ENCODE measurements around the gene CNTNAP5. TPM values are rescaled to one million over a fixed set of nuclear protein-coding genes. Genes with fewer than 3 reads are reported as not detected.

The CNTNAP5 gene
- total and polyA plus RNA-seq, 4 donors: not detected

DNA sequence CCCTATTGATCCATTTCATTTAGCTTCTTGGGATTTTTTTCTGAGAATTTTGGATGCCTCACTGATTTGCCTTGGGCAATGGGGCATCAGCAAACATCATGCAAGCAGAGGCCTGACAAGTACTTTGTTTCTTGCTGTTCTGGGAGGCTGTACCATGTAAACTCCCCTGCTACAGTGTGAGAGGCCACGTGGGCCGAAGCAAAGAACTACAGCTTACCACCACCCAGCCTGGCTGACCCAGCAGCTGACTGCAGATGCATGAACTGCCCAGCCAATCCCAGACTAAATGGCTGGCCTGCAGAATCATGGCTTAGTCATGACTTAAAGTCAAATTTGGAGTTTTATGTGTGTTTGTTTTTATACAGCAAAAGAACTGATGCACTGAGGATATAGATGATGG, 579.9 kb downstream of the CNTNAP5 start:
- Histone ChIP-seq H3K9me3 (ENCODE audit: control insufficient read depth in 4 of 4, low read length in 3 of 4) (no peaks in the 10 kb centered on the region), H3K36me3 (ENCODE audit: control insufficient read depth in 4 of 4, insufficient read depth in 3 of 4, low read depth in 1 of 4, low read length in 3 of 4) (no peaks in the 10 kb centered on the region), H3K27me3 (ENCODE audit: control insufficient read depth in 4 of 4, insufficient read depth in 4 of 4, low read length in 3 of 4) (no peaks in the 10 kb centered on the region), H3K27ac (ENCODE audit: low read depth in 1 of 2, low read length in 2 of 2) (no peak overlapping the region), H3K9ac (ENCODE audit: low read depth in 1 of 2, low read length in 2 of 2) (no peak overlapping the region), H3K4me3 (ENCODE audit: low read depth in 1 of 3, low read length in 3 of 3) (no peak overlapping the region), H3K4me1 (ENCODE audit: control insufficient read depth in 4 of 4, insufficient read depth in 4 of 4, low read length in 3 of 4) (no peaks in the 10 kb centered on the region)
- TF ChIP-seq, protein P1, sequence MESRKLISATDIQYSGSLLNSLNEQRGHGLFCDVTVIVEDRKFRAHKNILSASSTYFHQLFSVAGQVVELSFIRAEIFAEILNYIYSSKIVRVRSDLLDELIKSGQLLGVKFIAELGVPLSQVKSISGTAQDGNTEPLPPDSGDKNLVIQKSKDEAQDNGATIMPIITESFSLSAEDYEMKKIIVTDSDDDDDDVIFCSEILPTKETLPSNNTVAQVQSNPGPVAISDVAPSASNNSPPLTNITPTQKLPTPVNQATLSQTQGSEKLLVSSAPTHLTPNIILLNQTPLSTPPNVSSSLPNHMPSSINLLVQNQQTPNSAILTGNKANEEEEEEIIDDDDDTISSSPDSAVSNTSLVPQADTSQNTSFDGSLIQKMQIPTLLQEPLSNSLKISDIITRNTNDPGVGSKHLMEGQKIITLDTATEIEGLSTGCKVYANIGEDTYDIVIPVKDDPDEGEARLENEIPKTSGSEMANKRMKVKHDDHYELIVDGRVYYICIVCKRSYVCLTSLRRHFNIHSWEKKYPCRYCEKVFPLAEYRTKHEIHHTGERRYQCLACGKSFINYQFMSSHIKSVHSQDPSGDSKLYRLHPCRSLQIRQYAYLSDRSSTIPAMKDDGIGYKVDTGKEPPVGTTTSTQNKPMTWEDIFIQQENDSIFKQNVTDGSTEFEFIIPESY (IDR thresholded peaks at IDR 0.05): no peak
- TF ChIP-seq YY1 (IDR thresholded peaks at IDR 0.05): no peak
- TF ChIP-seq FOXA1 (IDR thresholded peaks at IDR 0.05): no peak
- TF ChIP-seq GABPA (IDR thresholded peaks at IDR 0.05 in 1 of 2, conservative IDR thresholded peaks at IDR 0.05 in 1 of 2): no peak
- TF ChIP-seq, protein P2, sequence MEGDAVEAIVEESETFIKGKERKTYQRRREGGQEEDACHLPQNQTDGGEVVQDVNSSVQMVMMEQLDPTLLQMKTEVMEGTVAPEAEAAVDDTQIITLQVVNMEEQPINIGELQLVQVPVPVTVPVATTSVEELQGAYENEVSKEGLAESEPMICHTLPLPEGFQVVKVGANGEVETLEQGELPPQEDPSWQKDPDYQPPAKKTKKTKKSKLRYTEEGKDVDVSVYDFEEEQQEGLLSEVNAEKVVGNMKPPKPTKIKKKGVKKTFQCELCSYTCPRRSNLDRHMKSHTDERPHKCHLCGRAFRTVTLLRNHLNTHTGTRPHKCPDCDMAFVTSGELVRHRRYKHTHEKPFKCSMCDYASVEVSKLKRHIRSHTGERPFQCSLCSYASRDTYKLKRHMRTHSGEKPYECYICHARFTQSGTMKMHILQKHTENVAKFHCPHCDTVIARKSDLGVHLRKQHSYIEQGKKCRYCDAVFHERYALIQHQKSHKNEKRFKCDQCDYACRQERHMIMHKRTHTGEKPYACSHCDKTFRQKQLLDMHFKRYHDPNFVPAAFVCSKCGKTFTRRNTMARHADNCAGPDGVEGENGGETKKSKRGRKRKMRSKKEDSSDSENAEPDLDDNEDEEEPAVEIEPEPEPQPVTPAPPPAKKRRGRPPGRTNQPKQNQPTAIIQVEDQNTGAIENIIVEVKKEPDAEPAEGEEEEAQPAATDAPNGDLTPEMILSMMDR (IDR thresholded peaks at IDR 0.05; ENCODE audit: low read depth, low read length, missing input control): no peak
- no peak for TF ChIP-seq JUND (IDR thresholded peaks at IDR 0.05)
- no peak for TF ChIP-seq HNF4A (conservative IDR thresholded peaks at IDR 0.05)
- TF ChIP-seq, protein P3, sequence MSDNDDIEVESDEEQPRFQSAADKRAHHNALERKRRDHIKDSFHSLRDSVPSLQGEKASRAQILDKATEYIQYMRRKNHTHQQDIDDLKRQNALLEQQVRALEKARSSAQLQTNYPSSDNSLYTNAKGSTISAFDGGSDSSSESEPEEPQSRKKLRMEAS (IDR thresholded peaks at IDR 0.05): no peak
- no peak for TF ChIP-seq FOXA2 (IDR thresholded peaks at IDR 0.05)
- no peak for TF ChIP-seq EGR1 (IDR thresholded peaks at IDR 0.05; ENCODE audit: low read depth in 2 of 2)
- TF ChIP-seq, protein P4, sequence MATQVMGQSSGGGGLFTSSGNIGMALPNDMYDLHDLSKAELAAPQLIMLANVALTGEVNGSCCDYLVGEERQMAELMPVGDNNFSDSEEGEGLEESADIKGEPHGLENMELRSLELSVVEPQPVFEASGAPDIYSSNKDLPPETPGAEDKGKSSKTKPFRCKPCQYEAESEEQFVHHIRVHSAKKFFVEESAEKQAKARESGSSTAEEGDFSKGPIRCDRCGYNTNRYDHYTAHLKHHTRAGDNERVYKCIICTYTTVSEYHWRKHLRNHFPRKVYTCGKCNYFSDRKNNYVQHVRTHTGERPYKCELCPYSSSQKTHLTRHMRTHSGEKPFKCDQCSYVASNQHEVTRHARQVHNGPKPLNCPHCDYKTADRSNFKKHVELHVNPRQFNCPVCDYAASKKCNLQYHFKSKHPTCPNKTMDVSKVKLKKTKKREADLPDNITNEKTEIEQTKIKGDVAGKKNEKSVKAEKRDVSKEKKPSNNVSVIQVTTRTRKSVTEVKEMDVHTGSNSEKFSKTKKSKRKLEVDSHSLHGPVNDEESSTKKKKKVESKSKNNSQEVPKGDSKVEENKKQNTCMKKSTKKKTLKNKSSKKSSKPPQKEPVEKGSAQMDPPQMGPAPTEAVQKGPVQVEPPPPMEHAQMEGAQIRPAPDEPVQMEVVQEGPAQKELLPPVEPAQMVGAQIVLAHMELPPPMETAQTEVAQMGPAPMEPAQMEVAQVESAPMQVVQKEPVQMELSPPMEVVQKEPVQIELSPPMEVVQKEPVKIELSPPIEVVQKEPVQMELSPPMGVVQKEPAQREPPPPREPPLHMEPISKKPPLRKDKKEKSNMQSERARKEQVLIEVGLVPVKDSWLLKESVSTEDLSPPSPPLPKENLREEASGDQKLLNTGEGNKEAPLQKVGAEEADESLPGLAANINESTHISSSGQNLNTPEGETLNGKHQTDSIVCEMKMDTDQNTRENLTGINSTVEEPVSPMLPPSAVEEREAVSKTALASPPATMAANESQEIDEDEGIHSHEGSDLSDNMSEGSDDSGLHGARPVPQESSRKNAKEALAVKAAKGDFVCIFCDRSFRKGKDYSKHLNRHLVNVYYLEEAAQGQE (IDR thresholded peaks at IDR 0.05): no peak
- TF ChIP-seq RAD21 (IDR thresholded peaks at IDR 0.05): no peak
- WGBS: 79% methylated on average over 2 of the region's 2 CpGs
- no peak for DNase-seq (ENCODE audit: low spot score)

DNA sequence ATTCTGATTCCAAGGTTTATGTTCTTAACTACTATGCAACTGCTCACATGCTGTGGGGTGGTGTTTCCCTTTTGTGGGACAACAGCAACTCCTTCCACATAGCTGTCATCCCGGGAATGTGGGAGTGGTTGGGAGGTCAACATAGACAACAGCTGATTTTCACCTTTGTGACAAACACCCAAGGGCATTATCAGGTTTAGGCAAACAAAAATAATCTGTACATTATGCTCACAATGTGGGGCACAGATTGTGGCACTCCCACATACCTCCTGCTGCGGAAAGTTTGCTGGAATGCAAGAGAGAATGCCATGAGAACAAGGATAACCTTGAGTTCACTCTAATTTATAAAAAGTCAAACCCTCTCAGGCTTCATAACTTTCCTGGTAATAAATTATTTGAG, 582.6 kb downstream of the CNTNAP5 start:
- H3K4me3 ChIP-seq (ENCODE audit: low read depth in 1 of 3, low read length in 3 of 3): no peak overlapping the region
- no peak overlapping the region for H3K9ac ChIP-seq (ENCODE audit: low read depth in 1 of 2, low read length in 2 of 2)
- no peak overlapping the region for H3K27ac ChIP-seq (ENCODE audit: low read depth in 1 of 2, low read length in 2 of 2)
- H3K36me3 ChIP-seq (ENCODE audit: control insufficient read depth in 4 of 4, insufficient read depth in 3 of 4, low read depth in 1 of 4, low read length in 3 of 4): no peaks in the 10 kb centered on the region
- DNase-seq (ENCODE audit: low spot score): no peak
- H3K27me3 ChIP-seq (ENCODE audit: control insufficient read depth in 4 of 4, insufficient read depth in 4 of 4, low read length in 3 of 4): no peaks in the 10 kb centered on the region
- no peaks in the 10 kb centered on the region for H3K4me1 ChIP-seq (ENCODE audit: control insufficient read depth in 4 of 4, insufficient read depth in 4 of 4, low read length in 3 of 4)
- H3K9me3 ChIP-seq (ENCODE audit: control insufficient read depth in 4 of 4, low read length in 3 of 4): no peaks in the 10 kb centered on the region
- WGBS: 58% methylated on average over 2 of the region's 2 CpGs
- TF ChIP-seq, protein P4 (IDR thresholded peaks at IDR 0.05): no peak
- TF ChIP-seq YY1 (IDR thresholded peaks at IDR 0.05): no peak
- TF ChIP-seq, protein P5, sequence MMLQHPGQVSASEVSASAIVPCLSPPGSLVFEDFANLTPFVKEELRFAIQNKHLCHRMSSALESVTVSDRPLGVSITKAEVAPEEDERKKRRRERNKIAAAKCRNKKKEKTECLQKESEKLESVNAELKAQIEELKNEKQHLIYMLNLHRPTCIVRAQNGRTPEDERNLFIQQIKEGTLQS (IDR thresholded peaks at IDR 0.05): no peak
- TF ChIP-seq NR2F2 (IDR thresholded peaks at IDR 0.05): no peak
- no peak for TF ChIP-seq FOXA2 (IDR thresholded peaks at IDR 0.05)
- TF ChIP-seq GABPA (IDR thresholded peaks at IDR 0.05 in 1 of 2, conservative IDR thresholded peaks at IDR 0.05 in 1 of 2): no peak
- no peak for TF ChIP-seq HNF4G (IDR thresholded peaks at IDR 0.05)
- TF ChIP-seq SP1 (IDR thresholded peaks at IDR 0.05): no peak
- TF ChIP-seq, protein P1 (IDR thresholded peaks at IDR 0.05): no peak
- no peak for TF ChIP-seq JUND (IDR thresholded peaks at IDR 0.05)
